ENCODE data around the gene VWA8. TPM values are rescaled to one million over a fixed set of nuclear protein-coding genes. Genes with fewer than 3 reads are reported as not detected.
A peak's percentile ranks its signal among the peaks of the same experiment; 100 is the strongest.

Gene VWA8
- total RNA-seq (10 to 100 TPM; 12.4 to 33.6 (median 19.3) TPM), polyA plus RNA-seq (1 to 10 TPM; 2.7 to 3.5 (median 3.4) TPM)
- long read RNA-seq, donor 1 = 0 reads
- long read RNA-seq, donor 2 = 0 reads

GRCh38 chr13:41960637-41961465 is at the start of gene VWA8:
VWA8 (minus strand) TSS chr13:41961109; CDS start chr13:41961015, 94 bp downstream.
- intact Hi-C loops (cut with DNase I; ENCODE audit: low total_unique reads) = no loop called here
- 1 to 3% (median 2%) methylated on average over 35 to 83 of the region's 83 CpGs for WGBS, 5 donors

GRCh38 chr13:42009057-42009456 is 48.1 kb upstream of the VWA8 start:
- H3K9me3 ChIP-seq = no peaks in the 10 kb centered on the region
- no peak overlapping the region for H3K27ac ChIP-seq
- H3K36me3 ChIP-seq = no peaks in the 10 kb centered on the region
- DNase-seq = no peak
- 78 to 90% (median 84%) methylated on average over 4 of the region's 4 CpGs for WGBS, 5 donors
- no peak overlapping the region for H3K4me3 ChIP-seq
- intact Hi-C loops (cut with DNase I; ENCODE audit: low total_unique reads) = no loop called here
- no peak for TF ChIP-seq POLR2AphosphoS5 (IDR thresholded peaks at IDR 0.05)
- H3K4me1 ChIP-seq = no peaks in the 10 kb centered on the region
- H3K27me3 ChIP-seq (replicated peaks in 1 of 7) = no peaks in the 10 kb centered on the region

More at GRCh38 chr13:41960637-41961465, at the start of gene VWA8:
- peak within 1 kb of the TSS; percentile 89 to 97 (median 95) for H3K4me3 ChIP-seq
- H3K27ac ChIP-seq = peak within 1 kb of the TSS; percentile 49 to 88 (median 80)
- H3K36me3 ChIP-seq = no peaks in the 10 kb centered on the region
- no peaks in the 10 kb centered on the region for H3K9me3 ChIP-seq
- DNase-seq = peak; percentile 96
- no peaks in the 10 kb centered on the region for H3K27me3 ChIP-seq (replicated peaks in 1 of 7)
- TF ChIP-seq POLR2AphosphoS5 (IDR thresholded peaks at IDR 0.05) = peak; percentile 37 to 84 (median 70)
- TF ChIP-seq CTCF (IDR thresholded peaks at IDR 0.05 in 8 of 11, conservative IDR thresholded peaks at IDR 0.05 in 3 of 11) = peak in 1 of 11 experiments; percentile 10
- TF ChIP-seq POLR2A (IDR thresholded peaks at IDR 0.05) = no peak
- peaks cover 4 to 38% (median 29%) of the 10 kb centered on the region in 6 donors for H3K4me1 ChIP-seq

GRCh38 chr13:42007844-42008243 is 46.9 kb upstream of the VWA8 start:
- no peak for DNase-seq
- intact Hi-C loops (cut with DNase I; ENCODE audit: low total_unique reads) = no loop called here
- Histone ChIP-seq H3K4me3 (no peak overlapping the region), H3K4me1 (no peaks in the 10 kb centered on the region), H3K27ac (no peak overlapping the region), H3K36me3 (no peaks in the 10 kb centered on the region), H3K27me3 (replicated peaks in 1 of 7) (no peaks in the 10 kb centered on the region), H3K9me3 (no peaks in the 10 kb centered on the region)
- 80 to 95% (median 91%) methylated on average over 1 of the region's 1 CpG for WGBS, 5 donors
- TF ChIP-seq CTCF (IDR thresholded peaks at IDR 0.05 in 8 of 11, conservative IDR thresholded peaks at IDR 0.05 in 3 of 11) (no peak), POLR2AphosphoS5 (IDR thresholded peaks at IDR 0.05) (no peak), POLR2A (IDR thresholded peaks at IDR 0.05) (no peak)

- DNase-seq = no peak
- no peaks in the 10 kb centered on the region for H3K9me3 ChIP-seq
- H3K4me3 ChIP-seq = no peak overlapping the region
- intact Hi-C loops (cut with DNase I; ENCODE audit: low total_unique reads) = no loop called here
- H3K27ac ChIP-seq = no peak overlapping the region
- 78 to 93% (median 84%) methylated on average over 2 of the region's 2 CpGs for WGBS, 5 donors
- no peaks in the 10 kb centered on the region for H3K27me3 ChIP-seq (replicated peaks in 1 of 7)
- no peaks in the 10 kb centered on the region for H3K36me3 ChIP-seq
- H3K4me1 ChIP-seq = no peaks in the 10 kb centered on the region
- no peak for TF ChIP-seq CTCF (IDR thresholded peaks at IDR 0.05 in 8 of 11, conservative IDR thresholded peaks at IDR 0.05 in 3 of 11)
- no peak for TF ChIP-seq POLR2A (IDR thresholded peaks at IDR 0.05)
- no peak for TF ChIP-seq POLR2AphosphoS5 (IDR thresholded peaks at IDR 0.05)
These were observed 41.2 kb upstream of the VWA8 start for GRCh38 chr13:42002066-42002465.
